ENCODE results near the gene USP9X.
"Not testable (repeated sequence)": the region's sequence is repeated elsewhere in the genome, so short reads cannot be mapped to it uniquely, and the experiment has no call there.

Gene USP9X

GRCh38 chrX:41084893-41085511 is at the start of gene USP9X:
TSS of gene USP9X (plus strand) at chrX:41085445. CDS start at chrX:41123629, 38,184 bp downstream.
- DNase-seq, result peak; percentile 89 to 93

- no peak for DNase-seq
Observed at GRCh38 chrX:41035582-41035981, 49.7 kb upstream of the USP9X start.

GRCh38 chrX:41036668-41037326 is 48.4 kb upstream of the USP9X start:
- DNase-seq, result no peak

GRCh38 chrX:41043196-41043595 is 42.0 kb upstream of the USP9X start:
- no peak for DNase-seq

GRCh38 chrX:41043674-41044345 is 41.4 kb upstream of the USP9X start:
- no peak for DNase-seq

- DNase-seq, result no peak
Observed at GRCh38 chrX:41045960-41046567, 39.2 kb upstream of the USP9X start.

- no peak for DNase-seq
Observed at GRCh38 chrX:41047878-41048534, 37.2 kb upstream of the USP9X start.

GRCh38 chrX:41050359-41050758 is 34.9 kb upstream of the USP9X start:
- DNase-seq, result no peak

GRCh38 chrX:41051288-41051687 is 34.0 kb upstream of the USP9X start:
- DNase-seq, result no peak

GRCh38 chrX:41055740-41056139 is 29.5 kb upstream of the USP9X start:
- no peak for DNase-seq

- not testable (repeated sequence) for DNase-seq
Observed at GRCh38 chrX:41063276-41063675, 22.0 kb upstream of the USP9X start.

GRCh38 chrX:41064018-41064417 is 21.2 kb upstream of the USP9X start:
- no peak for DNase-seq

GRCh38 chrX:41066391-41066790 is 18.9 kb upstream of the USP9X start:
- DNase-seq, result no peak

- DNase-seq, result no peak
Observed at GRCh38 chrX:41066969-41067368, 18.3 kb upstream of the USP9X start.

GRCh38 chrX:41067721-41068120 is 17.5 kb upstream of the USP9X start:
- DNase-seq, result no peak

GRCh38 chrX:41076742-41077141 is 8.5 kb upstream of the USP9X start:
- no peak for DNase-seq

- DNase-seq, result no peak
Observed at GRCh38 chrX:41081821-41082220, 3.4 kb upstream of the USP9X start.

GRCh38 chrX:41082783-41083182 is 2.5 kb upstream of the USP9X start:
- DNase-seq, result no peak

GRCh38 chrX:41084044-41084892 is 977 bp upstream of the USP9X start:
- peak; percentile 99 to 100 for DNase-seq

GRCh38 chrX:41085512-41085877 is 250 bp downstream of the USP9X start:
- peak; percentile 74 to 81 for DNase-seq

GRCh38 chrX:41085878-41086626 is 807 bp downstream of the USP9X start:
- peak; percentile 70 to 76 for DNase-seq

GRCh38 chrX:41086627-41086932 is 1.3 kb downstream of the USP9X start:
- no peak for DNase-seq
